Measurements from ENCODE around the gene CRB1. TPM values are rescaled to one million over a fixed set of nuclear protein-coding genes. Genes with fewer than 3 reads are reported as not detected.

Gene CRB1
- total RNA-seq, 2 donors from 2014 or later = 0.17 TPM; not detected in 1

- Histone ChIP-seq H3K27ac (no peak overlapping the region), H3K9ac (ENCODE audit: low read depth in 2 of 2, low read length in 2 of 2) (no peak overlapping the region), H3K4me3 (no peak overlapping the region), H3K4me1 (no peaks in the 10 kb centered on the region), H3K27me3 (no peaks in the 10 kb centered on the region), H3K9me3 (no peaks in the 10 kb centered on the region), H3K36me3 (no peaks in the 10 kb centered on the region)
- no peak for DNase-seq
- TF ChIP-seq CTCF (IDR thresholded peaks at IDR 0.05) = no peak
- intact Hi-C loops (cut with DNase I) = no loop called here
Measured at GRCh38 chr1:197393772-197394171, 125.7 kb downstream of the CRB1 start.

GRCh38 chr1:197394831-197395608, 127.0 kb downstream of the CRB1 start:
- Histone ChIP-seq H3K4me3 (no peak overlapping the region), H3K36me3 (no peaks in the 10 kb centered on the region), H3K4me1 (no peaks in the 10 kb centered on the region), H3K27me3 (no peaks in the 10 kb centered on the region), H3K9ac (ENCODE audit: low read depth in 2 of 2, low read length in 2 of 2) (no peak overlapping the region), H3K27ac (no peak overlapping the region), H3K9me3 (no peaks in the 10 kb centered on the region)
- intact Hi-C loops (cut with DNase I) = no loop called here
- no peak for DNase-seq
- TF ChIP-seq CTCF (IDR thresholded peaks at IDR 0.05) = no peak

GRCh38 chr1:197397895-197398294, 129.8 kb downstream of the CRB1 start:
- no peak for TF ChIP-seq CTCF (IDR thresholded peaks at IDR 0.05)
- H3K4me1 ChIP-seq = no peaks in the 10 kb centered on the region
- H3K4me3 ChIP-seq = no peak overlapping the region
- H3K27me3 ChIP-seq = no peaks in the 10 kb centered on the region
- intact Hi-C loops (cut with DNase I) = no loop called here
- H3K36me3 ChIP-seq = no peaks in the 10 kb centered on the region
- H3K9me3 ChIP-seq = no peaks in the 10 kb centered on the region
- H3K9ac ChIP-seq (ENCODE audit: low read depth in 2 of 2, low read length in 2 of 2) = no peak overlapping the region
- H3K27ac ChIP-seq = no peak overlapping the region
- no peak for DNase-seq

- intact Hi-C loops (cut with DNase I) = no loop called here
- Histone ChIP-seq H3K27ac (no peak overlapping the region), H3K27me3 (no peaks in the 10 kb centered on the region), H3K9ac (ENCODE audit: low read depth in 2 of 2, low read length in 2 of 2) (no peak overlapping the region), H3K4me3 (no peak overlapping the region), H3K4me1 (no peaks in the 10 kb centered on the region), H3K36me3 (no peaks in the 10 kb centered on the region), H3K9me3 (no peaks in the 10 kb centered on the region)
- DNase-seq = no peak
- TF ChIP-seq CTCF (IDR thresholded peaks at IDR 0.05) = peak; percentile 23
Measured at GRCh38 chr1:197399755-197400521, 131.9 kb downstream of the CRB1 start.

- no peaks in the 10 kb centered on the region for H3K36me3 ChIP-seq
- H3K27ac ChIP-seq = no peak overlapping the region
- no peaks in the 10 kb centered on the region for H3K27me3 ChIP-seq
- H3K4me1 ChIP-seq = no peaks in the 10 kb centered on the region
- no peaks in the 10 kb centered on the region for H3K9me3 ChIP-seq
- no peak overlapping the region for H3K4me3 ChIP-seq
- DNase-seq = no peak
- intact Hi-C loops (cut with DNase I) = no loop called here
- no peak overlapping the region for H3K9ac ChIP-seq (ENCODE audit: low read depth in 2 of 2, low read length in 2 of 2)
- TF ChIP-seq CTCF (IDR thresholded peaks at IDR 0.05) = no peak
Measured at GRCh38 chr1:197400522-197400902, 132.5 kb downstream of the CRB1 start.
